Measurements from ENCODE around the gene FAM216A. TPM values are rescaled to one million over a fixed set of nuclear protein-coding genes. Genes with fewer than 3 reads are reported as not detected.

Gene FAM216A
- total and polyA plus RNA-seq, 9 of the 15 experiments (the other 6 are each of a cell fraction or from before 2014, with no cell fraction given) = 17.2 to 96.9 (median 48.5) TPM

DNA sequence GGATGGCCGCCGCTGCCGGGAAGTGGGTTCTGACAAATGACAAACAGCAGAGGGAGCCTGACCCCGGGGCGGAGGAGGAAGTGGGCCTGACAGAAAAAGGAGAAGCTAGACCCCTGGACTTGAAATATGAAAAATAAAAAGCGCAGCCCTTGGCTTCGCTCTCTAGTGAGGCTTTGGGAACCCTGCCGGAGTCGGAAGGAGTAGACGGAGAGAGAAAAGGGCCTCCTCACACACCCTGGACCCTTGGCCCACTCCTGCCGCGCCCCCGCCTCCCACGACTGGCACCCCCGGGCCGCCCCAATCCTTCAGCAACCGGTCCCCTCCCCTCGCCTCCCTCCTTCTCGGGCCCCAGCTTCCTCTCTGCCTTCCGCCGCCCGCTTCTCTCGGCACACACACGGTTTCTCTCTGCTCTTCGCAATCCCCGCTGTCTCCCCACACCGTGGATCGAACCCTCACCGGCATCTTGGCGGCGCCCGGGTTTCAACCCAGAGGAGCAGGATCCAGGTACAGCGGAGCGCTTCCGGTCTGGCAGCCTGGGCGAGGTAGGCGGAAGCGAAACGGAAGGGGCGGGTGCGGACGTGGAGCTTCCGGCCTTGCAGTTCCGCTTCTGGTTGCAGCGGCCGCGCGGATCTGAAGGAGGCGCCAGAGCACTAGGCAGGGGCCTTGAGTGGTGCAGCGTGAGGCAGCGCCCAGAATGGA, 18.7 kb upstream of the FAM216A start, which contains the start of gene ARPC3 (continued):
- TF ChIP-seq, protein P1, sequence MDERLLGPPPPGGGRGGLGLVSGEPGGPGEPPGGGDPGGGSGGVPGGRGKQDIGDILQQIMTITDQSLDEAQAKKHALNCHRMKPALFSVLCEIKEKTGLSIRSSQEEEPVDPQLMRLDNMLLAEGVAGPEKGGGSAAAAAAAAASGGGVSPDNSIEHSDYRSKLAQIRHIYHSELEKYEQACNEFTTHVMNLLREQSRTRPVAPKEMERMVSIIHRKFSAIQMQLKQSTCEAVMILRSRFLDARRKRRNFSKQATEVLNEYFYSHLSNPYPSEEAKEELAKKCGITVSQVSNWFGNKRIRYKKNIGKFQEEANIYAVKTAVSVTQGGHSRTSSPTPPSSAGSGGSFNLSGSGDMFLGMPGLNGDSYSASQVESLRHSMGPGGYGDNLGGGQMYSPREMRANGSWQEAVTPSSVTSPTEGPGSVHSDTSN (CRISPR knock-in tag; IDR thresholded peaks at IDR 0.05; ENCODE audit: low read depth) = no peak
- TF ChIP-seq, protein P1 (tag; conservative IDR thresholded peaks at IDR 0.05; ENCODE audit: low read depth) = 0 out of 2 replicates have a peak, but pooled peaks have one; percentile 0
- TF ChIP-seq L3MBTL2 (IDR thresholded peaks at IDR 0.05) = no peak
- TF ChIP-seq, protein P2, sequence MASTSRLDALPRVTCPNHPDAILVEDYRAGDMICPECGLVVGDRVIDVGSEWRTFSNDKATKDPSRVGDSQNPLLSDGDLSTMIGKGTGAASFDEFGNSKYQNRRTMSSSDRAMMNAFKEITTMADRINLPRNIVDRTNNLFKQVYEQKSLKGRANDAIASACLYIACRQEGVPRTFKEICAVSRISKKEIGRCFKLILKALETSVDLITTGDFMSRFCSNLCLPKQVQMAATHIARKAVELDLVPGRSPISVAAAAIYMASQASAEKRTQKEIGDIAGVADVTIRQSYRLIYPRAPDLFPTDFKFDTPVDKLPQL (IDR thresholded peaks at IDR 0.05; ENCODE audit: extremely low read depth, insufficient read length) = no peak
- TF ChIP-seq, protein P3, sequence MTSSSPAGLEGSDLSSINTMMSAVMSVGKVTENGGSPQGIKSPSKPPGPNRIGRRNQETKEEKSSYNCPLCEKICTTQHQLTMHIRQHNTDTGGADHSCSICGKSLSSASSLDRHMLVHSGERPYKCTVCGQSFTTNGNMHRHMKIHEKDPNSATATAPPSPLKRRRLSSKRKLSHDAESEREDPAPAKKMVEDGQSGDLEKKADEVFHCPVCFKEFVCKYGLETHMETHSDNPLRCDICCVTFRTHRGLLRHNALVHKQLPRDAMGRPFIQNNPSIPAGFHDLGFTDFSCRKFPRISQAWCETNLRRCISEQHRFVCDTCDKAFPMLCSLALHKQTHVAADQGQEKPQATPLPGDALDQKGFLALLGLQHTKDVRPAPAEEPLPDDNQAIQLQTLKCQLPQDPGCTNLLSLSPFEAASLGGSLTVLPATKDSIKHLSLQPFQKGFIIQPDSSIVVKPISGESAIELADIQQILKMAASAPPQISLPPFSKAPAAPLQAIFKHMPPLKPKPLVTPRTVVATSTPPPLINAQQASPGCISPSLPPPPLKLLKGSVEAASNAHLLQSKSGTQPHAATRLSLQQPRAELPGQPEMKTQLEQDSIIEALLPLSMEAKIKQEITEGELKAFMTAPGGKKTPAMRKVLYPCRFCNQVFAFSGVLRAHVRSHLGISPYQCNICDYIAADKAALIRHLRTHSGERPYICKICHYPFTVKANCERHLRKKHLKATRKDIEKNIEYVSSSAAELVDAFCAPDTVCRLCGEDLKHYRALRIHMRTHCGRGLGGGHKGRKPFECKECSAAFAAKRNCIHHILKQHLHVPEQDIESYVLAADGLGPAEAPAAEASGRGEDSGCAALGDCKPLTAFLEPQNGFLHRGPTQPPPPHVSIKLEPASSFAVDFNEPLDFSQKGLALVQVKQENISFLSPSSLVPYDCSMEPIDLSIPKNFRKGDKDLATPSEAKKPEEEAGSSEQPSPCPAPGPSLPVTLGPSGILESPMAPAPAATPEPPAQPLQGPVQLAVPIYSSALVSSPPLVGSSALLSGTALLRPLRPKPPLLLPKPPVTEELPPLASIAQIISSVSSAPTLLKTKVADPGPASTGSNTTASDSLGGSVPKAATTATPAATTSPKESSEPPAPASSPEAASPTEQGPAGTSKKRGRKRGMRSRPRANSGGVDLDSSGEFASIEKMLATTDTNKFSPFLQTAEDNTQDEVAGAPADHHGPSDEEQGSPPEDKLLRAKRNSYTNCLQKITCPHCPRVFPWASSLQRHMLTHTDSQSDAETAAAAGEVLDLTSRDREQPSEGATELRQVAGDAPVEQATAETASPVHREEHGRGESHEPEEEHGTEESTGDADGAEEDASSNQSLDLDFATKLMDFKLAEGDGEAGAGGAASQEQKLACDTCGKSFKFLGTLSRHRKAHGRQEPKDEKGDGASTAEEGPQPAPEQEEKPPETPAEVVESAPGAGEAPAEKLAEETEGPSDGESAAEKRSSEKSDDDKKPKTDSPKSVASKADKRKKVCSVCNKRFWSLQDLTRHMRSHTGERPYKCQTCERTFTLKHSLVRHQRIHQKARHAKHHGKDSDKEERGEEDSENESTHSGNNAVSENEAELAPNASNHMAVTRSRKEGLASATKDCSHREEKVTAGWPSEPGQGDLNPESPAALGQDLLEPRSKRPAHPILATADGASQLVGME (CRISPR knock-in tag; IDR thresholded peaks at IDR 0.05) = no peak
- TF ChIP-seq, protein P4, sequence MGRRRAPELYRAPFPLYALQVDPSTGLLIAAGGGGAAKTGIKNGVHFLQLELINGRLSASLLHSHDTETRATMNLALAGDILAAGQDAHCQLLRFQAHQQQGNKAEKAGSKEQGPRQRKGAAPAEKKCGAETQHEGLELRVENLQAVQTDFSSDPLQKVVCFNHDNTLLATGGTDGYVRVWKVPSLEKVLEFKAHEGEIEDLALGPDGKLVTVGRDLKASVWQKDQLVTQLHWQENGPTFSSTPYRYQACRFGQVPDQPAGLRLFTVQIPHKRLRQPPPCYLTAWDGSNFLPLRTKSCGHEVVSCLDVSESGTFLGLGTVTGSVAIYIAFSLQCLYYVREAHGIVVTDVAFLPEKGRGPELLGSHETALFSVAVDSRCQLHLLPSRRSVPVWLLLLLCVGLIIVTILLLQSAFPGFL (CRISPR knock-in tag; IDR thresholded peaks at IDR 0.05) = no peak
- no peak for TF ChIP-seq ZNF212 (CRISPR knock-in tag; IDR thresholded peaks at IDR 0.05)
- no peak for TF ChIP-seq BRD9 (IDR thresholded peaks at IDR 0.05; ENCODE audit: low read depth, partially characterized antibody)
- no peak for TF ChIP-seq ADNP (tag; IDR thresholded peaks at IDR 0.05)
- TF ChIP-seq RHOXF2B (CRISPR knock-in tag; conservative IDR thresholded peaks at IDR 0.05) = no peak
- no peak for TF ChIP-seq TARDBP (IDR thresholded peaks at IDR 0.05)
- TF ChIP-seq POLR2H (tag; IDR thresholded peaks at IDR 0.05; ENCODE audit: low read depth) = peak; percentile 85
- peak; percentile 22; the same call in 1 of the 2 replicates for TF ChIP-seq SOX6 (IDR thresholded peaks at IDR 0.05)
- TF ChIP-seq ARHGAP35 (IDR thresholded peaks at IDR 0.05; ENCODE audit: partially characterized antibody) = no peak
- TF ChIP-seq ZZZ3 (IDR thresholded peaks at IDR 0.05) = peak; percentile 66; the same call in 1 of the 2 replicates
- TF ChIP-seq NCOA2 (IDR thresholded peaks at IDR 0.05; ENCODE audit: partially characterized antibody in 2 of 2) = no peak
- peak; percentile 97 for TF ChIP-seq RBFOX2 (IDR thresholded peaks at IDR 0.05; ENCODE audit: low read depth, low read length)
- TF ChIP-seq POLR3A (IDR thresholded peaks at IDR 0.05; ENCODE audit: borderline replicate concordance, extremely low read depth, insufficient read depth, insufficient read length) = no peak
- TF ChIP-seq ZNF24 (IDR thresholded peaks at IDR 0.05) = no peak

Data from K562 (cell line).